DMS114 treated with DMSO at 0.1 percent for 48 hours (cell line): ENCODE data around the gene SRGAP1.

Experiments used
- DNase-seq: peaks from one replicate; lab custom pipeline; 2025; ENCODE audit not compliant: unreplicated experiment; lab: John Stamatoyannopoulos, UW

Gene SRGAP1

DNA sequence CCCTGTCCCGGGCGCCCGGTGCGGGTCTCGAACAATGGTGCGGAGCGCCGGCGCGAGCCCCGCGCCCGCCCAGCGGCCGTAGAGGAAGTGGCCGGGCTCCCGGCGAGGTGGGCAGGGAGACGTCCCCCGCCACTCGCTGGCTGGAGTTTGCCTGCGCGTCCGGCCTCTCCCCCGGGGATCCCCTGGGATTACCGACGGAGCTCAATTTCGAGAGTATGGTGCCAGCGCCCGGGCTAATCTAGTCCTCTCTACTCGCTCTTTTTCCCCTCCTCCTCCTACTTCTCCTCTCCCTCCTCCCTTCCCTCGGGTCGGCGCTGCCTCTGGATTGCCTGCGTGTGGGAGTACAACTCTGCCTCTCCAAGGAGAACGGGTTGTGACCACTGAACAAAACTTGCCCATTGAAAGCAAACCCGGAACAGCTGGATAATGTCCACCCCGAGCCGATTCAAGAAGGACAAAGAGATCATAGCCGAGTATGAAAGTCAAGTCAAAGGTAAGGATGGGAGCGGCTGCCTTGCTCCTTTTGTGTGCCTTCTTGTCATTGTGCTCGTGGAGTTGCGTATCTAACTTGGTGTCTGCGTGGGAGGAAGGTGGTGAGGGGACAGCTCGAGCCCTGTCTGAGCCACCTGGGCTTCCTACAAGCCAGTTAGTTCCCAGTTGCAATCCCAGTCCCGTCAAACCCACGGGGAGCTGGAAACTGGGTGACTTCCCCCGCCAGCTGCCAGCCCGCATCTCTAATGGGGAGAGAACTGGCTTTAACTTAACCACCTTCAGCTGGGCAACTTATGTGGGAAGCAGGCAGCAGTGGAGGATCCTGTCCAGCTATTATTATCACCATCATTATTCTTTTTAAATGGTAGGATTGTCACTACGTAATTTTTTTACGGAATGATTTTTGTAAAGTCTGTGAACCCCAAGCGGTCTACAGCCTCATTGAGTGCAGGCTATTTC is at the start of gene SRGAP1:
SRGAP1 (plus strand) TSS at position 310 of the 951 bp plus-strand sequence; CDS start at position 427, 117 bp downstream.
- peak; percentile 39 for DNase-seq

DNA sequence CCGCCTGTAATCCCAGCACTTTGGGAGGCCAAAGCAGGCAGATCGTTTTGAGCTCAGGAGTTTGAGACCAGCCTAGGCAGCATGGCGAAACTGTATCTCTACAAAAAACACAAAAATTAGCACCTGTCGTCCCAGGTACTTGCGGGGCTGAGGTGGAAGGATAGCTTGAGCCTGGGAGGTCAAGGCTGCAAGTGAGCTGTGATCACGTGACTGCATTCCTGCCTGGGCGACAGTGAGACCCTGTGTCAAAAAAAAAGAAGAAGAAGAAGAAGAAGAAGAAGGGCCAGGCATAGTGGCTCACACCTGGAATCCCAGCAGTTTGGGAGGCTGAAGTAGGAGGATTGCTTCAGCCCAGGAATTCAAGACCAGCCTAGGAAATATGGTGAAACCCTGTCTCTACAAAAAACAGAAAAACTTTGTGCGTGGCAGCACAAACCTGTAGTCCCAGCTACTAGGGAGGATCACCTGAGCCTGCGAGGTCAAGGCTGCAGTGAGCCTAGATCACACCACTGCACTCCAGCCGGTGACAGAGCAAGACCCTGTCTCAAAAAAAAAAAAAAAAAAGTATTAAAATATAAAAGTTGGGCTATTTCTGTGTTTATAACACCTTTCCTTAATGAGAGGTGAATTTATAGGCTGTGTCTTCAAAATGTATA is 49.3 kb upstream of the SRGAP1 start:
- no peak for DNase-seq

DNA sequence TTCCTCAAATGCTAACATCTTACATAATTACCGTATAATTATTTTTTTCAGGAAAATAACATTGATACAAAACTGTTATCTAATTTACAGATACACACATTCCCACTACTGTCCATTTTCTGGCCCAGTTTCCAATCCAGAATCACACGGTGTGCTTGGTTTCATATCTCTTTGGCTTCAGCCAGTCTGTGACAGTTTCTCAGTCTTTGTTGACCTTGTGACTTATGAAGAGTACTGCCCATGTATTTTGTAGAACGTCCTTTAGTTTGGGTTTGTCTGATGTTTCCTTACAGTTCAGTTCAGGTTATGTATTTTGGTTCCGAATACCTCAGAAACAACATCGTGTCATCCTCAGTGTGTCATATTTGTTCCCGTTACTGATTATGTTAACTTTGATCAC is 48.6 kb upstream of the SRGAP1 start:
- DNase-seq, result no peak

DNA sequence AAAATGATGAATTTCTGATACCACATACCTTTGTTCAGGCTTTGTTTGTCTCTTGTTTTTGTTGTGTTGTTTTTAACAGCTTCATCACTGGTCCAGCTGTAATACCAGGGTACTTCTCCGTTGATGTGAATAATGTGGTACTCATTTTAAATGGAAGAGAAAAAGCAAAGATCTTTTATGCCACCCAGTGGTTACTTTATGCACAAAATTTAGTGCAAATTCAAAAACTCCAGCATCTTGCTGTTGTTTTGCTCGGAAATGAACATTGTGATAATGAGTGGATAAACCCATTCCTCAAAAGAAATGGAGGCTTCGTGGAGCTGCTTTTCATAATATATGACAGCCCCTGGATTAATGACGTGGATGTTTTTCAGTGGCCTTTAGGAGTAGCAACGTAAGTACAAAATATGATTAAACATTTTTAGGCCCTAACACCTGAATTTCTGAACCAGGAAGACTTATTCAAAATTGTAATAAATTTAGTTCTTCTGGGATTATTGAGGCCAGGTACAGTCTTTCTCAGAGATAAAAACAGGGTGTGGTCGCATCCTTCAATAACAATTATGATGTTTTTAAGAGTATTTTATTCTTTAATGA is 42.4 kb upstream of the SRGAP1 start:
- DNase-seq, result peak; percentile 66

DNA sequence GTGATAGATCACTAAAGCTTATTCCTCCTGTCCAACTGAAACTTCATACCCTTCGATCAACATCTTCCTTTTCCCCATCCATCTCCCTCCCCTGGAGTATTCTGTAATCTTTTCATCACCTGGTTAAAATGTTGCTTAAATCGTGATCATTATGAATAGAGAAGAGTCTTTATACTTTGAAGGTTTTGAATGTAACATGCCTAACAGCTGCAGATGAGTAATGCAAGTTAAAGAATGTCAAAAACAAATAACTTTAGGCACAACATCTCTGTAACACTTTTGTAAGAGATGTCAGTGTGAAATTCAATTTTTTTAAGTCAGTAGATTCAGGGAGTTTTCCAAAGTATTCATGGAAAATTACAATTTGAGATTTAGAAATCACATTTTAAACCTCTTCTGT is 39.8 kb upstream of the SRGAP1 start:
- no peak for DNase-seq

DNA sequence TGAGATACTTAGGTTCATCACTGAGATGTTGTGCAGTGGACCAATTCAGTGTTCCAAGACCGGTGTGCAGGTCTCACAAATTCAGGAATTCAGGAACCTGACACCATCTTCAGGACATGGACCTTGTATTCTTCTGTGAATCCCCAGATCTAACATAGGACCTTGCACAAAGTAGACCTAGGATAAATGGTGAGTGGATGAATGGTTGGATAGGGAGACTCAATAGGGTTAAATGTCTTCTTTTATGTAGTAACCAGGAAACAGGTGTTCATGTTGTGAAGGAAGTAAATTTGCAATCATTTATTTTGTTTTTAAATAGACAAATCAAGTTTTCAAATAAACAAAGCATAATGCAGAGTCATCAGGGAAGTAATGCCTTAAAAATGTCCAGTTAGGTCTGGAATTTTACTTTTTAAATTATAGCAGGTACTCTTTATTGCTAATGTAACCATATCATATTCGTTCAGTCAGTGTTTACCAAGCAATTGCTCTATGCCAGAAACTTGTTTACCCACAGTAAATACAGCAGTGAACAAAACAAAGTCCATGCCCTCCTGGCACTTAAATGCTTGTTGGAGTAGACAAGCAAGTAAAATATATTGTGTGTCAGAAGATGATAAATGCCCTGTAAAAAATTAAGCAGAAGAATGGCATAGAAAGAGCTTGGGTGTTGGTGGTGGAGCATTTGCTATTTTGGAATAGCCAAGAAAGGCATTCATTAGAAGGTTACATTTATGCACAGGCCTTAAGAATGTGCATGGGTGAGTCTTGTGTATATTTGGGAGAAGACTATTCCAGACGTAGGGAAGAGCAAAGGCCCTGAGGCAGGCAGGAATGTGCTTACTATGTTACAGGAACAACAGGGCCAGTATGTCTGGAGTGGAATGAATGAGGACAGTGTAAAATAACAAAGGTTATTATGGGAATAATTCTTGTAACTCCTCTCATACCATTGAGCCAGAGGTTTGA is 38.5 kb upstream of the SRGAP1 start:
- no peak for DNase-seq

DNA sequence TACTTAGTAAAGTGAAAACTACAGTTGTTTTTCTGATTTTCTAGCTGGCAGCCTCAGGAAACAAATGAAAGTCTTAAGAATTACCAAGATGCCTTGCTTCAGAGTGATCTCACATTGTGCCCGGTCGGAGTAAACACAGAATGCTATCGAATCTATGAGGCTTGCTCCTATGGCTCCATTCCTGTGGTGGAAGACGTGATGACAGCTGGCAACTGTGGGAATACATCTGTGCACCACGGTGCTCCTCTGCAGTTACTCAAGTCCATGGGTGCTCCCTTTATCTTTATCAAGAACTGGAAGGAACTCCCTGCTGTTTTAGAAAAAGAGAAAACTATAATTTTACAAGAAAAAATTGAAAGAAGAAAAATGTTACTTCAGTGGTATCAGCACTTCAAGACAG is 35.9 kb upstream of the SRGAP1 start:
- DNase-seq, result no peak

DNA sequence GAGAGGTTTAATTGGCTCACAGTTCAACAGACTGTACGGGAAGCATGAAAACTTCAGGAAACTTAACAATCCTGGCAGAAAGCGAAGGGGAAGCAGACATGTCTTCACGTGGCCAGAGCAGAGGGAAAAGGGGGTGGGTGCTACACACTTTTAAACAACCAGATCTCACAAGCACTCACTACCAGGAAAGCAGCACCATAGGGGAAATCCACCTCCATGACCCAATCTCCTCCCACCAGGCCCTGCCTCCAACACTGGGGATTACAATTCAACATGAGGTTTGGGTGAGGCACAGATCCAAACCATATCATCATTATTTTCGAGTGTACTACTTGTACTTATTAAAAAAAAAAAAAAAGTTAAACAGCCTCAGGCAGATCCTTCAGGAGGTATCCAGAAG is 34.9 kb upstream of the SRGAP1 start:
- DNase-seq, result no peak

DNA sequence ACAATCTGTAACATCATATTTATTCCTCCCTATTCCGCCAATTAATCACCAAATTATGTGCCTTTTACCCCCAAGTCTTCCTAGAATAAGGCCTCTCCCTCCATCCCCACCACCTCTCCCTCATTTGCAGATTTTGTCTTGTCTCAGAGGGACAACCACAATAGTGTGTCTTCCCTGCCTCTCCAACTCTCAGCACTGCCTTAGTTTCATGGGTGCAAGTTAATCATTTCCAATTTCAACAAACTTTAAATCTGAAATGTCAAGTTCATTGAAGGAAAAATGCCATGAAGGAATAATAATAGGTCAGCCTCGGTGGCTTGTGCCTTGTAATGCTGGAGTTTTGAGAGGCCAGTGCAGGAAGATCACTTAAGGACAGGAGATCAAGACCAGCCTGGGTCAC is 33.2 kb upstream of the SRGAP1 start:
- no peak for DNase-seq

DNA sequence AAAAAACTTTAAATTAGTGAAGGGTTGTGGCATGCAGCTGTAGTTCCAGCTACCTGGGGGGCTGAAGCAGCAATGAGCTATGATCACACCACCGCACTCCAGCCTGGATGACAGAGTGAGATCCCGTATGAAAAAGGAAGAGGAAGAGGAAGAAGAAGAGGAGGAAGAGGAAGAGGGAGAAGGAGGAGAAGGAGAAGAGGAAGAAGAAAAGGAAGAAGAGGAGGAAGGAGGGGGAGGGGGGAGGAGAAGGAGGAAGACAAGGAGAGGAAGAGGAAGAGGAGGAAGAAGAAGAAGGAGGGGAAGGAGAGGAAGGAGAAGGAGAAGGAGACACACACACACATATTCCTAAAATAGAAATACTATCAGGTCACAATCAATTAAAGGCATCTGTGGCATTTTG is 32.7 kb upstream of the SRGAP1 start:
- no peak for DNase-seq

DNA sequence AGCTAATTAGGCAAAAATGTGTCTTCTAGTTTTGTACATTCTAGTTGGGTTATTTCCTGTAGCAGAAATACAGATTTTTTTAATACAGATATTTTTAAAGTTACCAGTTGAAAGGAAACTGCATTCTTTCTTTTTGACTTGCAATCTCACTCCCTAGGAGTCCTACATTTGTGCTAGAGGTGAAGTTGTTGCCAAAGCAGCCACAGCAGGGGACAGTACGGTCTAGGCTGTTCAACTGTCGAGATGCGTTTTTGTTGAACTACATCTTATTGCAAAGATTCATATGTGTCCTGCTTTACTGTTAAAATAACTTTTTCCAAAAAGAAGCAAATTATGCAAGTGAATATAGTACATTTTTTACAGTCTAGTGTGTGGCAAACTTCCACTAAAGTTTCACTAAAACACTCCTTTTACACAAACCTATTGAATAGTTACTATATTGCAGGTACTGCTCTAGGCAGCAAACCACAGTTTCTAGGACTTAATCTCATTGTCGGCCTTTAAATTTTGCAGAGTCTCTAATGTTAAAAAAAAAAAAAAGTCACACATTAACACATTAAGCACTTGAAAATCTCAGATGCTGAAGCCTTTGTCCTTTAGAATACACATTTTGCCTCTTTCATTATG is 30.2 kb upstream of the SRGAP1 start:
- DNase-seq, result no peak

DNA sequence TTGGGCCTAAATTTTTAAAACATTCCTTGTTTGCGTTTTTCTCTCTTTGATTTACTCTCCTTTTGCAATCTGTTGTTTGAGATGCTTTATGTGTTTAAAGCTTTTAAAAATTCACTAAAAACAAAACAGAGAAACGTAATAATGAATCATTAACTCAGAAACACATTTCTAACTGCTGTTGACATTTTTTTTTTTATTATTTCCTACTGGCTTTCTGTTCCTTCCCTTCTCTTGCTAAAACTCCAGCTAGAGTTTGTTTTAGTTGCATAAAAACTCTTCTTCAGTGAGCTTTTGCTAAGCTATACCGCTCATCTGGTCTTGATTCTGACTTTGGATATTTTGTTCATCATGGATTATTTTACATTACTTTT is 29.0 kb upstream of the SRGAP1 start:
- DNase-seq, result no peak

DNA sequence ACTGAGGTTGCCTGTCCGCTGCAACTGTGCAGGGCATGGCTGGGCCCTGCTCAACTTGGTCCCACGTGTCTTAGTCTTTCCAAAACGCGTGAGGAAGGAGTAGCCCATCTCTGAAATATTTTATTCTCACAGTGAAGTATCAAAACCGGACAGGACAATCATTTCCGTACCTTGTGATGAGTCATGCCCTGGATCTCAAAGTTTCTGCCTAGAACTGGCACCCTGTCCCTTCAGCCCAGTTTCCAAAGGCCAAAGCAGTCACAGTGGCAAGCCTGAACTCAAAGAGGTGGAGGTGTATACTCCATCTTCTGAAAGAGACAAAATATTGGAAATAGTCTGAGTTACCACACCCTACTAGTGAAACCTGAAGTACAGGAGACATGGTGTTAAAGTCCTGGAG is 28.5 kb upstream of the SRGAP1 start:
- DNase-seq, result no peak

DNA sequence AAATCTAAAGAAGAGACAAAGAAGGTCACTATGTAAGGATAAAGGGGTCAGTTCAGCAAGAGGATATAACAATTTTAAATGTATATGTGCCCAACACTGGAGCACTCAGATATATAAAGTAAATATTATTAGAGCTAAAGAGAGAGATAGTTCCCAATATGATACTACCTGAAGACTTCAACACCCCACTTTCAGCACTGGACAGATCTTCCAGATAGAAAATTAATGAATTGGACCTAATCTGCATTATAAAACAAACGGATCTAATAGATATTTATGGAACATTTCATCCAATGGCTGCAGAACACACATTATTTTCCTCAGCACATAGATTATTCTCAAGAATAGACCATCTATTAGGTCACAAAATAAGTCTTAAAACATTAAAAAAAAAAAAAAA is 24.1 kb upstream of the SRGAP1 start:
- DNase-seq, result no peak

DNA sequence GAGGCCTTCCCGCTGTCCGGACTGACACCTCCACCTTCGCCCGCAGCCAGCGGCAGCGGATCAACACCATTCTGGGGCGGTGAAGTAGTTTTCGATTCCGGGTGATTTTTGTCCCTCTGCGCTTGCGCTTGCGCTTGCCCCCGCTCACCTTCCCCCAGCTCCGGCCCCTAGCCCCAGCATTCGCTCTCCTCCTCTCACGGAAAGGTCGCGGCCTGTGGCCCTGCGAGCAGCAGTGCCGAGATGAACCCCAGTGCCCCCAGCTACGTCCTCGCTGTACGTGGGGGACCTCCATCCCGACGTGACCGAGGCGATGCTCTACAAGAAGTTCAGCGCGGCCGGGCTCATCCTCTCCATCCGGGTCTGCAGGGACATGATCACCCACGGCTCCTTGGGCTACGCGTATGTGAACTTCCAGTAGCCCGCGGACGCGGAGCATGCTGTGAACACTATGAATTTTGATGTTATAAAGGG is 22.7 kb upstream of the SRGAP1 start:
- no peak for DNase-seq

DNA sequence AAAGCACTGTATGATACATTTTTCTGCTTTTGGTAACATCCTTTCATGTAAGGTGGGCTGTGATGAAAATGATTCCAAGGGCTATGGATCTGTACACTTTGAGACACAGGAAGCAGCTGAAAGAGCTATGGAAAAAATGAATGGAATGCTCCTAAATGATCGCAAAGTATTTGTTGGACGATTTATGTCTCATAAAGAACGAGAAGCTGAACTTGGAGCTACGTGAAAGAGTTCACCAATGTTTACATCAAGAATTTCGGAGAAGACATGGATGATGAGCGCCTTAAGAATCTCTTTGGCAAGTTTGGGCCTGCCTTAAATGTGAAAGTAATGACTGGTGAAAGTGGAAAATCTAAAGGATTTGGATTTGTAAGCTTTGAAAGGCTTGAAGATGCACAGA is 22.1 kb upstream of the SRGAP1 start:
- no peak for DNase-seq

DNA sequence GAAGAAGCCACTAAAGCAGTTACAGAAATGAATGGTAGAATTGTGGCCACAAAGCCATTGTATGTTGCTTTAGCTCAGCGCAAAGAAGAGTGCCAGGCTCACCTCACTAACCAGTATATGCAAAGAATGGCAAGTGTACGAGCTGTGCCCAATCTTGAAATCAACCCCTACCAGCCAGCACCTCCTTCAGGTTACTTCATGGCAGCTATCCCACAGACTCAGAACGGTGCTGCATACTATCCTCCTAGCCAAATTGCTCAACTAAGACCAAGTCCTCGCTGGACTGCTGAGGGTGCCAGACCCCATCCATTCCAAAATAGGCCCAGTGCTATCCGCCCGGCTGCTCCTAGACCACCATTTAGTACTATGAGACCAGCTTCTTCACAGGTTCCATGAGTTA is 21.5 kb upstream of the SRGAP1 start:
- no peak for DNase-seq

DNA sequence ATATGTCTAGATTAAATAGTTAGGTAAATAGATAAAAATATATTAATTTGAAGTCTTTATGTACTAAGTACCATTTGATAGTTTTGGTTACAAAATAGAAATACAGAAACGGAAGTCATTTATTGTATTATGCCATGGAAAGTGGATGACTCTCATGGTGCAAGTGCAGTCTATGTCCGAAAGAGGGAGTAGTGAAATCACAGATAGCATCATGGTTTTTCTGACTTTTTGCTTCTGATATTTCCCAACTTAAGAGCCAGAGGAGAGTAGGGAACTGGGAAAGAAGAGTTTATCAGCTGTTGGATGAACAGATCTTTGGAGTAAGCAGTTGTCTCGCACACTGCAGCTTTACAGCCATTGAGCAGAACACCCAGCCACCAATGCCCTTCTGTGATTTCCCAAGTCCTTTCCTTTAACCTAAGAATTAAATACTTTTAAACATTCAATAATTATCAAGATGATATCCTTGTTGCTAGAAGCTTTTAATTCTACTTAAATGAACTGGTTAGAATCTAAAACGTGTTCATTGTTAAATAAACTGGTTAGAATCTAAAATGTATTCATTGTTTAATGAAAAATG is 18.4 kb upstream of the SRGAP1 start:
- peak; percentile 55 for DNase-seq

DNA sequence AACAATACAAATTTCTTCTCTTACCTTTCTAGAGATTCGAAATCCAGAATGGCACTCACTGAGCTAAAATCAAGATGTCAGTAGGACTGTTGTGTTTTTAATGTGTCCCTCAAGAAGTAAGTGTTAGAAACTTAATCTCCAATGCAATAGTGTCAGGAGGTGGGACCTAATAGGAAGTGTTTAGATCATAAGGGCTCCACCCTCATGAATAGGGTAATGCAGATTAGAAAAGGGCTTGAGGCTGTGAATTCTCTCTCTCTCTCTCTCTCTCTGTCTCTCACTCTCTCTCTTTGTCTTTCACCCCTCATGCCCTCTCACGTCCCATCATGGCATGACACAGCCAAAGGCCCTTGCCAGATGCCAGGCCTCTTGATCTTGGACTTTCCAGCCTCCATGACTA is 15.6 kb upstream of the SRGAP1 start:
- no peak for DNase-seq

DNA sequence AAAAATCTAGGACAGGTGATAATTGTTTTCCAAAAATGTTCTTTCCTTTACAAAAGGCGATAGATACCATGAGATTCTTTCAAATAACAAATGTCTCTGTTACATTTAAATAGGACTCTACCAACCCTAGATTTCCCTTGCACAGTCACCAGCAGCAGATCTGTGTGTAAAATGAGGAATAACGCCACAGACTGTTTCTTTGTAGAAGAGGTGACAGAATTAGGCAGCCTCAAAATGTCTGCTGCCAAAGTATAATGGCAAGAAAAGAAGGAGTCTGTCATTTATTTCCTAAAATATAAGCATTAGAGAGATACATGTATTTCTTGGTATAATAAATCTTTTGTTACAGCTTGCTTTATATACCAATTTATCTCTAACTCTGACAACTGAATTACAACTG is 8.5 kb upstream of the SRGAP1 start:
- DNase-seq, result no peak
